HepG2 (cell line): Measurements from ENCODE around the gene CDCA4. TPM values are rescaled to one million over a fixed set of nuclear protein-coding genes. Genes with fewer than 3 reads are reported as not detected.
A peak's percentile ranks its signal among the peaks of the same experiment; 100 is the strongest.

Experiments
- ATAC-seq: fragments of 200-7000 bp; cut with Tn5 transposase; 3 replicates; pipeline ENCODE4 v1.9.1; 2020; ENCODE audit warnings: mild to moderate bottlenecking, moderate library complexity
- BruUV-seq: library from RNA; stranded (reverse); fragments of 400-500 nt; replicated peaks from 2 replicates; lab custom pipeline; 2021; lab: Mats Ljungman, UMichigan
- CTCF ChIA-PET: fragments of 300-600 bp; formaldehyde crosslinking; extraction: SDS; loops from one replicate; lab custom pipeline; 2021; ENCODE audit warnings: low total read pairs, inconsistent platforms, low intra/inter-chr PET ratio; lab: Yijun Ruan, JAX
- POLR2A ChIA-PET: fragments of 350-600 bp; sonication (Branson Sonifier 250); formaldehyde crosslinking; loops from one replicate; lab custom pipeline; 2020; ENCODE audit warnings: antibody characterized with exemption, inconsistent platforms; lab: Yijun Ruan, JAX
- DNase-seq: peaks from one replicate; pipeline ENCODE4 v3.0.0-alpha.2; 2015; ENCODE audit warnings: low spot score
- FAIRE-seq: peaks from 3 replicates; lab custom pipeline; 2011; peaks lifted over from hg19 to GRCh38; lab: Jason Lieb, UNC
- H2AFZ ChIP-seq: one replicate; pipeline ENCODE4 v1.6.1; 2011; ENCODE audit warnings: low read length, inconsistent platforms
- H3K27ac ChIP-seq: fragments of 300-600 bp; 3 replicates; pipeline ENCODE4 v1.8.0; 2011; ENCODE audit warnings: mixed run types, mild to moderate bottlenecking, mixed read lengths, low read length, inconsistent platforms; ENCODE audit not compliant: insufficient read depth; ENCODE audit errors: extremely low read length
- H3K27me3 ChIP-seq, 2 experiments: fragments of 200-600 bp in 1 of 2; 2 replicates in 1 of 2; 3 replicates in 1 of 2; pipeline versions ENCODE4 v1.6.0 to v1.8.0; 2011; ENCODE audit warnings: low read length in 2 of 2, mild to moderate bottlenecking in 2 of 2, moderate library complexity in 2 of 2, inconsistent platforms in 1 of 2; ENCODE audit not compliant: insufficient read depth in 2 of 2, control insufficient read depth in 1 of 2
- H3K36me3 ChIP-seq, 2 experiments: fragments of 200-600 bp in 1 of 2; replicated peaks in 1 of 2; 2 replicates in 1 of 2; 3 replicates in 1 of 2; pipeline versions ENCODE4 v1.5.1 to v1.8.0; 2011; ENCODE audit warnings: low read length in 2 of 2, inconsistent platforms in 1 of 2; ENCODE audit not compliant: insufficient read depth in 2 of 2, control insufficient read depth in 1 of 2
- H3K4me1 ChIP-seq: 2 replicates; pipeline ENCODE4 v1.5.1; 2012; ENCODE audit warnings: low read length, inconsistent platforms; ENCODE audit not compliant: insufficient read depth
- H3K4me2 ChIP-seq: 2 replicates; pipeline ENCODE4 v1.6.0; 2011; ENCODE audit warnings: low read depth, low read length, inconsistent platforms
- H3K4me3 ChIP-seq, 3 experiments: fragments of 200-600 bp in 1 of 3; sonication (generic), shearing (Covaris generic) in 1 of 3; replicated peaks in 1 of 3; 2 replicates each; pipeline ENCODE4 v1.5.1; 2011 to 2016; ENCODE audit warnings: low read length in 3 of 3, inconsistent platforms in 2 of 3, low read depth in 2 of 3, mild to moderate bottlenecking in 2 of 3, control low read depth in 1 of 3, mixed read lengths in 1 of 3; ENCODE audit not compliant: insufficient read depth in 1 of 3
- H3K79me2 ChIP-seq: one replicate; pipeline ENCODE4 v1.6.1; 2011; ENCODE audit warnings: low read length, inconsistent platforms; ENCODE audit not compliant: insufficient read depth
- H3K9ac ChIP-seq: 2 replicates; pipeline ENCODE4 v1.6.0; 2011; ENCODE audit warnings: mild to moderate bottlenecking, low read depth, low read length, inconsistent platforms; ENCODE audit not compliant: insufficient read depth
- H3K9me3 ChIP-seq: 2 replicates; pipeline ENCODE4 v1.5.1; 2012; ENCODE audit warnings: mild to moderate bottlenecking, low read length
- H4K20me1 ChIP-seq: 2 replicates; pipeline ENCODE4 v1.6.0; 2011; ENCODE audit warnings: inconsistent platforms, mild to moderate bottlenecking, low read length, moderate library complexity; ENCODE audit not compliant: insufficient read depth
- CREB1 ChIP-seq, 2 experiments: fragments of 450-650 bp in 1 of 2; IDR thresholded peaks; 2 replicates each; pipeline ENCODE4 v1.6.1; 2016 to 2017; ENCODE audit warnings: control low read depth in 1 of 2, mild to moderate bottlenecking in 1 of 2, missing compliant biosample characterization in 1 of 2, missing genetic modification characterization in 1 of 2
- DMAP1 ChIP-seq: IDR thresholded peaks from 2 replicates; pipeline ENCODE4 v1.6.1; 2016
- HDAC6 ChIP-seq: fragments of 200-600 bp; sonication (generic); IDR thresholded peaks from 2 replicates; pipeline ENCODE4 v1.7.0; 2017; ENCODE audit warnings: mild to moderate bottlenecking, antibody characterized with exemption, low read length, low read depth
- HNRNPUL1 ChIP-seq: fragments of 200-400 bp; formaldehyde crosslinking; IDR thresholded peaks from 2 replicates; pipeline ENCODE4 v1.6.1; 2017; ENCODE audit warnings: low read depth, mild to moderate bottlenecking, low read length, moderate library complexity
- MATR3 ChIP-seq: sonication (generic); formaldehyde crosslinking; IDR thresholded peaks from 2 replicates; pipeline ENCODE4 v1.4.0; 2020; ENCODE audit warnings: missing genetic modification reagents
- NFE2 ChIP-seq: sonication (generic); formaldehyde crosslinking; IDR thresholded peaks from 2 replicates; pipeline ENCODE4 v1.4.0; 2020; ENCODE audit warnings: missing genetic modification reagents
- NONO ChIP-seq, 2 experiments: fragments of 450-650 bp in 1 of 2; sonication (generic) in 1 of 2; formaldehyde crosslinking in 1 of 2; IDR thresholded peaks in 1 of 2; conservative IDR thresholded peaks in 1 of 2; 2 replicates each; pipeline versions ENCODE4 v1.6.1 to v1.8.0; 2017 to 2022; ENCODE audit warnings: mild to moderate bottlenecking in 1 of 2, missing genetic modification reagents in 1 of 2, moderate library complexity in 1 of 2
- NR1H2 ChIP-seq: sonication (generic); formaldehyde crosslinking; IDR thresholded peaks from 2 replicates; pipeline ENCODE4 v1.8.1; 2022; ENCODE audit warnings: low read depth, missing genetic modification reagents, borderline replicate concordance
- TOPORS ChIP-seq: sonication (generic); formaldehyde crosslinking; IDR thresholded peaks from 2 replicates; pipeline ENCODE4 v1.8.0; 2023; ENCODE audit warnings: mild to moderate bottlenecking, missing genetic modification reagents
- ZFP37 ChIP-seq: sonication (generic); formaldehyde crosslinking; IDR thresholded peaks from 2 replicates; pipeline ENCODE4 v1.4.0; 2020; ENCODE audit warnings: missing genetic modification reagents, borderline replicate concordance
- ZFP41 ChIP-seq: sonication (generic); formaldehyde crosslinking; IDR thresholded peaks from 2 replicates; pipeline ENCODE4 v1.4.0; 2020; ENCODE audit warnings: mild to moderate bottlenecking, missing genetic modification reagents, borderline replicate concordance
- ZNF446 ChIP-seq: sonication (generic); formaldehyde crosslinking; IDR thresholded peaks from 2 replicates; pipeline ENCODE4 v1.5.0; 2020; ENCODE audit warnings: mild to moderate bottlenecking, missing genetic modification reagents
- ZNF75D ChIP-seq: sonication (generic); formaldehyde crosslinking; IDR thresholded peaks from 2 replicates; pipeline ENCODE4 v1.8.1; 2023; ENCODE audit warnings: missing genetic modification reagents, mild to moderate bottlenecking, borderline replicate concordance
- ZSCAN12 ChIP-seq: sonication (generic); formaldehyde crosslinking; IDR thresholded peaks from 2 replicates; pipeline ENCODE4 v1.9.0; 2021; ENCODE audit warnings: mild to moderate bottlenecking, missing genetic modification reagents
- ZSCAN30 ChIP-seq: sonication (generic); formaldehyde crosslinking; IDR thresholded peaks from 2 replicates; pipeline ENCODE4 v1.5.0; 2020; ENCODE audit warnings: mild to moderate bottlenecking, missing genetic modification reagents
- WGBS: methylation state at CpG from one replicate; pipeline ENCODE4 v1.1.6; 2017; ENCODE audit warnings: low lambda C conversion rate; 5-methylcytosine and 5-hydroxymethylcytosine counted together
- in situ Hi-C: cut with HindIII; loops from 2 replicates; pipeline ENCODE4 v1.10.0; 2017; ENCODE audit warnings: low pct_unique_long_range_greater_than_20kb; ENCODE audit not compliant: extremely low pct_ligation_motif_present
- intact Hi-C: fragments of 100-400 bp; cut with micrococcal nuclease; formaldehyde crosslinking; loops from one replicate; pipeline ENCODE4 v1.10.0; 2022; ENCODE audit not compliant: unreplicated experiment
- polyA plus RNA-seq, 8 experiments: library from polyadenylated mRNA; depleted of rRNA in 3 of 8; stranded (reverse) in 7 of 8; unstranded in 1 of 8; fragments of >200 nt; fragmentation: Illumina TruSeq in 4 of 8; extraction: Trizol in 4 of 8; gene quantifications; 2 replicates each; pipeline versions ENCODE4 v1.2.1 to v1.2.3, GENCODE V29; 2011 to 2016; ENCODE audit warnings: low read depth in 4 of 8, missing spikeins in 1 of 8, mixed read lengths in 1 of 8; ENCODE audit not compliant: insufficient read depth in 1 of 8
- total RNA-seq, 5 experiments: library from RNA; depleted of rRNA; stranded (reverse); fragments of >200 nt; fragmentation: Illumina TruSeq; extraction: Trizol; gene quantifications; 2 replicates each; pipeline ENCODE4 v1.2.3, GENCODE V29; 2016; ENCODE audit warnings: low read depth in 1 of 5
- TF ChIP-seq, protein P1 (sequence below): sonication (generic); formaldehyde crosslinking; conservative IDR thresholded peaks from 2 replicates; pipeline ENCODE4 v1.5.0; 2020; ENCODE audit warnings: missing genetic modification reagents

The CDCA4 gene
- total and polyA plus RNA-seq, 2 of the 13 experiments (the other 11 are each of a cell fraction or from before 2014, with no cell fraction given): 19.7 to 43.1 TPM

DNA sequence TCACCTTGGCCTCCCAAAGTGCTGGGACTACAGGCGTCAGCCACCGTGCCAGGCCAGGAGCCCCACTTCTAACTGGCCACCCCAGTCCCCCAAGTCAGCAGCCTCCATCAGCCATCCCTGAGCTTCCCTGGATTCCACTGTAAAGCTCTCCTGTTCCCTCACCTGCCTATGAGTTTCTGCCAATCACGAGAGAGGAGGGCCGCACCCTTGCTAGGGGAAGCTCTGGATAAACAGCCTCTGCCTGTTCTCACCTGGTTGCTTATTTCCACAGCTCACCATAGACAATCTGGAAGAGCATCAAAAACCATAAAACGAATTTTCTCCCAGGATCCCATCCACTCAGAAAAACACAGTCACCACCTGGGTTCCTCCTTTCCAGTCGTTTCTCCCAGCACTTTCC is 5.0 kb downstream of the CDCA4 start:
- WGBS: 92% methylated on average over 6 of the region's 6 CpGs
- H3K4me1 ChIP-seq: peaks cover 62% of the 10 kb centered on the region
- ChIA-PET CTCF (no interaction called here), POLR2A (no interaction called here)
- no peak for FAIRE-seq
- DNase-seq: no peak
- peaks cover 89% of the 10 kb centered on the region for H3K79me2 ChIP-seq
- peaks cover 11 to 16% of the 10 kb centered on the region in 2 experiments; a peak in 4 of 5 replicates for H3K36me3 ChIP-seq
- in situ Hi-C loops (no loop called here), intact Hi-C loops (no loop called here)
- no peak overlapping the region for H2AFZ ChIP-seq
- no peak overlapping the region for H3K27ac ChIP-seq
- H4K20me1 ChIP-seq: peaks cover 30% of the 10 kb centered on the region
- no peak overlapping the region for H3K9ac ChIP-seq
- 0 out of 2 replicates have a peak overlapping the region, but pooled peaks have one; percentile 18 for H3K4me2 ChIP-seq
- BruUV-seq: no TSS peak
- no peak for ATAC-seq
- no peak for TF ChIP-seq HDAC6
- no peak for TF ChIP-seq ZFP37 (CRISPR knock-in tag)
- no peak for TF ChIP-seq HNRNPUL1
- TF ChIP-seq MATR3 (CRISPR knock-in tag): no peak
- no peak for TF ChIP-seq ZSCAN30 (CRISPR knock-in tag)
- no peak for TF ChIP-seq ZNF75D
- TF ChIP-seq CREB1 (IDR thresholded peaks at IDR 0.05): no peak
- TF ChIP-seq CREB1 (CRISPR knock-in tag; IDR thresholded peaks at IDR 0.05): no peak
- no peak for TF ChIP-seq NONO (IDR thresholded peaks at IDR 0.05)
- no peak for TF ChIP-seq NONO (CRISPR knock-in tag; conservative IDR thresholded peaks at IDR 0.05)
- TF ChIP-seq ZFP41 (CRISPR knock-in tag): no peak
- TF ChIP-seq NFE2: no peak
- no peak for TF ChIP-seq NR1H2 (CRISPR knock-in tag)
- TF ChIP-seq ZSCAN12 (CRISPR knock-in tag): no peak
- no peak for TF ChIP-seq DMAP1 (CRISPR knock-in tag)
- TF ChIP-seq, protein P1, sequence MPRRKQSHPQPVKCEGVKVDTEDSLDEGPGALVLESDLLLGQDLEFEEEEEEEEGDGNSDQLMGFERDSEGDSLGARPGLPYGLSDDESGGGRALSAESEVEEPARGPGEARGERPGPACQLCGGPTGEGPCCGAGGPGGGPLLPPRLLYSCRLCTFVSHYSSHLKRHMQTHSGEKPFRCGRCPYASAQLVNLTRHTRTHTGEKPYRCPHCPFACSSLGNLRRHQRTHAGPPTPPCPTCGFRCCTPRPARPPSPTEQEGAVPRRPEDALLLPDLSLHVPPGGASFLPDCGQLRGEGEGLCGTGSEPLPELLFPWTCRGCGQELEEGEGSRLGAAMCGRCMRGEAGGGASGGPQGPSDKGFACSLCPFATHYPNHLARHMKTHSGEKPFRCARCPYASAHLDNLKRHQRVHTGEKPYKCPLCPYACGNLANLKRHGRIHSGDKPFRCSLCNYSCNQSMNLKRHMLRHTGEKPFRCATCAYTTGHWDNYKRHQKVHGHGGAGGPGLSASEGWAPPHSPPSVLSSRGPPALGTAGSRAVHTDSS: no peak
- TF ChIP-seq TOPORS: no peak
- no peak for TF ChIP-seq ZNF446 (CRISPR knock-in tag)
- H3K4me3 ChIP-seq: no peak overlapping the region
- no peaks in the 10 kb centered on the region for H3K9me3 ChIP-seq
- no peaks in the 10 kb centered on the region; a peak in 1 of 5 replicates for H3K27me3 ChIP-seq
